Karpas-422 (cell line): ENCODE results near the gene SPATS1. TPM values are rescaled to one million over a fixed set of nuclear protein-coding genes. Genes with fewer than 3 reads are reported as not detected.
A peak's percentile ranks its signal among the peaks of the same experiment; 100 is the strongest.

Experiments used
- DNase-seq: peaks from one replicate; pipeline ENCODE4 v3.0.0-alpha.2; 2015
- H2AFZ ChIP-seq: fragments of 200-600 bp; sonication (generic); 2 replicates; pipeline ENCODE4 v1.6.1; 2014; ENCODE audit warnings: antibody characterized with exemption, low read length, mixed read lengths
- H3K27ac ChIP-seq: fragments of 200-600 bp; sonication (generic); 2 replicates; pipeline ENCODE4 v1.5.1; 2014; ENCODE audit warnings: mild to moderate bottlenecking, low read length, moderate library complexity
- H3K27me3 ChIP-seq: fragments of 200-600 bp; sonication (generic); 2 replicates; pipeline ENCODE4 v1.6.1; 2014; ENCODE audit warnings: low read length, mixed read lengths
- H3K36me3 ChIP-seq: fragments of 200-600 bp; sonication (generic); 2 replicates; pipeline ENCODE4 v1.6.1; 2014; ENCODE audit warnings: low read length, mixed read lengths; ENCODE audit not compliant: insufficient read depth
- H3K4me1 ChIP-seq: fragments of 200-600 bp; sonication (generic); 2 replicates; pipeline ENCODE4 v1.6.1; 2014; ENCODE audit warnings: mild to moderate bottlenecking, low read length, mixed read lengths
- H3K4me2 ChIP-seq: fragments of 200-600 bp; sonication (generic); 2 replicates; pipeline ENCODE4 v1.6.1; 2014; ENCODE audit warnings: low read length, low read depth, mild to moderate bottlenecking; ENCODE audit not compliant: poor library complexity, severe bottlenecking
- H3K4me3 ChIP-seq: fragments of 200-600 bp; sonication (generic); 2 replicates; pipeline ENCODE4 v1.5.1; 2014; ENCODE audit warnings: mild to moderate bottlenecking, antibody characterized with exemption, low read length, mixed read lengths
- H3K79me2 ChIP-seq: fragments of 200-600 bp; sonication (generic); 2 replicates; pipeline ENCODE4 v1.6.1; 2014; ENCODE audit warnings: mild to moderate bottlenecking, low read length, mixed read lengths
- H3K9ac ChIP-seq: fragments of 200-600 bp; sonication (generic); 2 replicates; pipeline ENCODE4 v1.6.0; 2014; ENCODE audit warnings: low read length
- H3K9me2 ChIP-seq: fragments of 200-600 bp; sonication (generic), shearing (Covaris generic); replicated peaks from 2 replicates; pipeline ENCODE4 v1.6.0; 2014; ENCODE audit warnings: mild to moderate bottlenecking, low read length, moderate library complexity; ENCODE audit not compliant: insufficient read depth
- H3K9me3 ChIP-seq: fragments of 300-700, 200-600 bp; sonication (generic); 2 replicates; pipeline ENCODE4 v1.6.1; 2014; ENCODE audit warnings: low read length, mixed read lengths
- H4K20me1 ChIP-seq: fragments of 200-600 bp; sonication (generic); 2 replicates; pipeline ENCODE4 v1.6.1; 2014; ENCODE audit warnings: mild to moderate bottlenecking, antibody characterized with exemption, low read length, low read depth; ENCODE audit not compliant: insufficient read depth
- total RNA-seq: library from RNA; depleted of rRNA; stranded (reverse); fragments of >200 nt; shearing (Covaris generic); gene quantifications from 2 replicates; pipeline ENCODE4 v1.2.3, GENCODE V29; 2014; ENCODE audit warnings: low replicate concordance

Gene SPATS1
- total RNA-seq, 1 experiment from 2014 or later: not detected

DNA sequence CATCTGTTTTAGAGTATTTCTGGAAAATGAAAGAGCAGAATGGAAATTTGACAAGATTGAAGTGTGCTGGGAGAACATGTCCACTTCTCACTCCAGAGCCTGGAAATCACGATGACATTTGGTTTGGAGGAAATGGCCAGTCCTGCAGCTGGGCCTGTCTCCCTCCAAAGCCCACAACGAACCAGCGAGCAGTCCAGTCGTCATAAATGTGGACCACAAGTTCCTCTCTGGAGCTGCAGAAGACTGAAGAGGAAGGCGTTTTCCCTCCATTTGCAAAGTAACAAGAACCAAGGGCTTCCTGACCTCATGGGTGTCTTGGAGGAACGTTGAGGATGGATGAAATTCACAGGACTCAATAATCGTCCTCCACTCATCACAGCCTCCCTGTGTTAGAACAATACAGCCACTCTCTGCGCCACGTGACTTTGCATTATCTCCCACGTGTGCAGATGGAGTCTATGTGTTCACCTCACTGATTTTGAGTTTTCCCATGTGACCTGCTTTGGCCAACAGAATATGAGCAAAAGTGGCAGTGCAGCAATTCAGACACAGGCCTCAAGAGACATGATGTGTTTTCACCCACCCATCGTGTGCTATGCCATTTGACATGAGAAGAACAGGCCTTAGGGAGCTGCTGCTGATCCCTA is 9.1 kb upstream of the SPATS1 start:
- no peak overlapping the region for H3K4me3 ChIP-seq
- peak; percentile 65 for DNase-seq

DNA sequence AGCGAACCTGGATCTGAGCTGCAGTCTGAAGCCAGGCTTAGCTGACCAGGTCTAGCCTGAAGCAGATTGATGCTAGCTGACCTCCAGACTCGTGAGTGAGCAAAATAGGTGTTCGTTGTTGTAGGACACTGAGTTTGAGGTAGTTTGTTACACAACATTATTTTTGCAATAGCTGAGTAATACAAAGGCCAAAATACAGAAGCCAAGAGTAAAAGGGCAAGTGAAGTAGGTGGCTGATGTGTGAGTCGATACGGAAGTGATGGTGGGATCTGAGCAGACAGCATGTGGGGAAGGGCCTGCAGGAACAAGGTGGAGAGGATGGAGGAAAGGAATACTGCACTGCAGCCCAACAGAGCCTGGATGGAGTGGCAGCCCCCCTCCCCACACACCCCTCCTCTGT is 8.5 kb upstream of the SPATS1 start:
- Histone ChIP-seq H3K4me1 (peaks cover 3% of the 10 kb centered on the region; the same call in 1 of the 2 replicates), H3K9me3 (no peaks in the 10 kb centered on the region), H3K36me3 (no peaks in the 10 kb centered on the region), H3K9me2 (no peaks in the 10 kb centered on the region), H3K27me3 (no peaks in the 10 kb centered on the region), H3K79me2 (no peaks in the 10 kb centered on the region), H3K9ac (no peak overlapping the region), H3K4me3 (no peak overlapping the region), H3K27ac (no peak overlapping the region), H2AFZ (no peak overlapping the region), H3K4me2 (no peak overlapping the region), H4K20me1 (no peaks in the 10 kb centered on the region)
- DNase-seq: no peak

More for the DNA sequence above, 9.1 kb upstream of the SPATS1 start:
- Histone ChIP-seq H3K4me2 (no peak overlapping the region), H3K9me3 (no peaks in the 10 kb centered on the region), H3K27me3 (no peaks in the 10 kb centered on the region), H3K36me3 (no peaks in the 10 kb centered on the region), H3K9ac (no peak overlapping the region), H3K27ac (no peak overlapping the region), H3K9me2 (no peaks in the 10 kb centered on the region), H3K4me1 (peaks cover 3% of the 10 kb centered on the region; the same call in 1 of the 2 replicates), H3K79me2 (no peaks in the 10 kb centered on the region), H4K20me1 (no peaks in the 10 kb centered on the region), H2AFZ (0 out of 2 replicates have a peak overlapping the region, but pooled peaks have one; percentile 31)

DNA sequence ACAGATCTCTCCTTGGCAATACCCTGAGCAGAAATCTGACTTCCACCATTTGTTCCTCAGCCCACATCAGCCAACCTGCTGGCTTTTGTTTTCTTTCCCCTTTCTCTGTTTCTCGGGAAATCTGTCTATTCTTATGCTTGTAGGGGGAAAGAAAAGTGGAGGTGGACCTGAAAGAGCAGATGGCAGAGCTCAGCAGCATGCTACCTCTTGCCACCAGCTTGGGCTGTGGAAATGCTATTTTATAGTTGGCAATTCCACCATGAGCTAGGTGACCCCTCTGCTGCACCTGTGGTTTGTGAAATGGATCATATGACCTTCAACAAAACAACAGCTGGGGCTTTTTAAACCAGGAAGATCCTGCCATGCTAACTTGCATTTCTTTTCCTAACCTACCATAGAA is 6.8 kb upstream of the SPATS1 start:
- Histone ChIP-seq H3K36me3 (no peaks in the 10 kb centered on the region), H3K27me3 (no peaks in the 10 kb centered on the region), H3K9me3 (no peaks in the 10 kb centered on the region), H3K9me2 (no peaks in the 10 kb centered on the region), H3K4me3 (no peak overlapping the region), H3K27ac (no peak overlapping the region), H4K20me1 (no peaks in the 10 kb centered on the region), H3K79me2 (no peaks in the 10 kb centered on the region), H3K4me1 (peaks cover 10% of the 10 kb centered on the region), H3K9ac (no peak overlapping the region), H3K4me2 (no peak overlapping the region), H2AFZ (no peak overlapping the region)
- no peak for DNase-seq

DNA sequence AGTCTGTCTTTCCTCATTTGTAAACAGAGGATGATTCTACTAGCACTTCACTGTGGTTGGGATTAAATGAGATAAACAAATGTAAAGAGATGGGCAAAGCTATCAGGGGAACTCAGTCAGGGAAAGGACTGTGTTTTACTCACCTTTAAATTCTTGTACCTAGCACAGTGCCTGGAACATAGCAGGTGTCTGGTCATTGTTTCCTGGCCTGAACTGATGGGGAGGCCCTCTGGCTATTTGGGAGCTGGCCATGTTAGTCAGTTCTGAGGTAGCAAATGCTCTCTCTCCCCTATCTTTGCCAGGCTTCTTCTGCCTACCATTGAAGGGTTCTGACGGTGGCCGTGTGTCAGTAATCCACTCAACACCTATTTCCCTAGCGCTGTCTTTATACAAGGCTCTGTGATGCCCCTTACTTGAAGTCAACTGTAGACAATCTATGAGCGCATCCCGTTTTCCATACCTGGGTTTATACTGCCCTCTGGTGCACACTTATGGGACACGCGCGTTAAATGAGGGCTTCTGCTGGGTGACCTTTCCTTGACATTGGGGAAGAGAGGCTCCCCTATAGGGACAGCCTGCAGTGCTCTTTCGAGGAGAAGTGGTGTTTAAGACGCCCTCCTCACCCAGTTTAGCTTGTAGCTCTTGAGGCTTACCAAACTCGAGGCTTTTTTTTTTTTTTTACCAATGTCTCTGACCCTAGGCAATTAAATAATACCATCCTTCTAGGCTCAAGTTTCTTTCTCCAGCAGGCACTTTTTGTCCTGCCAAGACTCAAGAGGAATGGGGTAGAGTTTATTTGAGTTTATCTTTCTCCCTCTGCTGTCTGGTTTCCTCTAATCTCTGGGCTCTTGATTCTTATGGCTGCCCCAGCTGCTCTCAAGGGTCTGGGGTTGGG is 4.0 kb upstream of the SPATS1 start:
- no peaks in the 10 kb centered on the region for H4K20me1 ChIP-seq
- no peak overlapping the region for H2AFZ ChIP-seq
- H3K4me3 ChIP-seq: no peak overlapping the region
- H3K9ac ChIP-seq: no peak overlapping the region
- peak; percentile 93 for DNase-seq
- H3K36me3 ChIP-seq: no peaks in the 10 kb centered on the region
- H3K27ac ChIP-seq: no peak overlapping the region
- peaks cover 22% of the 10 kb centered on the region for H3K4me1 ChIP-seq
- no peaks in the 10 kb centered on the region for H3K79me2 ChIP-seq
- H3K4me2 ChIP-seq: no peak overlapping the region
- H3K27me3 ChIP-seq: no peaks in the 10 kb centered on the region
- no peaks in the 10 kb centered on the region for H3K9me2 ChIP-seq
- no peaks in the 10 kb centered on the region for H3K9me3 ChIP-seq

DNA sequence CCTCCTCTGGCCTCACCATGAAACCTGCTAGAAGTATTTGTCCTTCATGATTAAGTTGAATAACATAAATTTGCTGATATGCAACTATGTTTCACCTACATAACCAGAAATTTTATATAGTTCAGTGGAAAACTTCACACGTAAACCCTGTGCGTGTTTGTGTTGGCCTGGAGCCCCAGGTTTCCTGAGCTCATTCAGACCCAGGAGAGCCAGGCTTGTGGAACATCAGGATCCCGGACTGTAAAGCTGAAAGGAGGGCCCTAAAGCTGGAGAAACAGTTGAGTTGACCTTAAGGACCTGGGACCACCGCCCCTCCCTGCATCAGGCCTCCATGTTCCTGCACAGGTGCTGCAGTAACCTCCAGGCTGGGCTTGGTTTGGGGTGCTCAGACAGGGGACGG is 3.1 kb upstream of the SPATS1 start:
- H3K4me2 ChIP-seq: no peak overlapping the region
- H2AFZ ChIP-seq: no peak overlapping the region
- H4K20me1 ChIP-seq: no peaks in the 10 kb centered on the region
- no peak overlapping the region for H3K27ac ChIP-seq
- no peak for DNase-seq
- H3K4me3 ChIP-seq: no peak overlapping the region
- no peaks in the 10 kb centered on the region for H3K9me2 ChIP-seq
- no peak overlapping the region for H3K9ac ChIP-seq
- no peaks in the 10 kb centered on the region for H3K9me3 ChIP-seq
- no peaks in the 10 kb centered on the region for H3K27me3 ChIP-seq
- no peaks in the 10 kb centered on the region for H3K79me2 ChIP-seq
- no peaks in the 10 kb centered on the region for H3K36me3 ChIP-seq
- H3K4me1 ChIP-seq: peaks cover 26% of the 10 kb centered on the region

DNA sequence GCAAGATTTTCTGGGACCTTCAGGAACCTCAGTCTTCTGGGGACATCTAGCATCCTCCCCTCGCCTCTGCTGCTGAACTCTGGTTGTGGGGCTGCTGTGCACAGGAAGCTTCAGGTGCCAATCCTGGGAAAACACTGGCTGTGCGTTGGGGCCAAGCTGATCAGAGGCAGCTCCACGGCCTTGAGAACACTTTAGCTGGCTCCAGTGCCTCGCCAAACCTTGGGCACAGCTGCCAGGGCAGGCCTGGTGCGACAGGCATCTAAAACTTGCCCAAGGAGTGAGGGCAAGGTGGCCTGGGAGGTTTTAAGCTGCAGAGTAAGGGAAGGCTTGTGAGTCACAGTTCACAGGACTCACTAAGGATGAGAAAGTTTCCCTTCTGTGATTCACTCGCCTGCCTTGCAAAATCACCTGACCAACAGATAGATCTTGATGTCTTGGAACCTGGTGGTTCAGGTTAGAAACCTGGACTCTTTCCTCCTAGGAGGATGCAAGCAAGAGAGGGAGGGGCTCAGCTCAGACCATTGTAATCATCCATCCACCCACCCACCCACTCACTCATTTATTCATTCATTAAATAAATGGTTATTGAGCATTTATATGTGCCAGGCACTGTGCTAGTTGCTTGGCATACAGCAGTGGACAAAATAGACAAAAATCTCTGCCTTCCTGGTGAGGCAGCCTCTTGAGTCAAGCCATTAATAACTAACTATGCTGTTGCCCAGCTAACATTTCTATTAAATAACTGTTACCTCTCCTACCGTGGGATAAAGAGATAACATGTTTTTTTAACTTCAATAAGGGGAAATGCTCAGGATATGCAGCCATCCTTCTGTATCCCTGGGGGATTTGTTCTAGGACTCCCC is 2.5 kb upstream of the SPATS1 start:
- H3K79me2 ChIP-seq: no peaks in the 10 kb centered on the region
- H3K4me3 ChIP-seq: no peak overlapping the region
- DNase-seq: no peak
- H3K9ac ChIP-seq: no peak overlapping the region
- H4K20me1 ChIP-seq: no peaks in the 10 kb centered on the region
- H2AFZ ChIP-seq: no peak overlapping the region
- no peaks in the 10 kb centered on the region for H3K9me2 ChIP-seq
- H3K4me1 ChIP-seq: peaks cover 26% of the 10 kb centered on the region
- H3K36me3 ChIP-seq: no peaks in the 10 kb centered on the region
- no peak overlapping the region for H3K27ac ChIP-seq
- H3K4me2 ChIP-seq: peak overlapping the region; percentile 1
- no peaks in the 10 kb centered on the region for H3K27me3 ChIP-seq
- H3K9me3 ChIP-seq: no peaks in the 10 kb centered on the region

DNA sequence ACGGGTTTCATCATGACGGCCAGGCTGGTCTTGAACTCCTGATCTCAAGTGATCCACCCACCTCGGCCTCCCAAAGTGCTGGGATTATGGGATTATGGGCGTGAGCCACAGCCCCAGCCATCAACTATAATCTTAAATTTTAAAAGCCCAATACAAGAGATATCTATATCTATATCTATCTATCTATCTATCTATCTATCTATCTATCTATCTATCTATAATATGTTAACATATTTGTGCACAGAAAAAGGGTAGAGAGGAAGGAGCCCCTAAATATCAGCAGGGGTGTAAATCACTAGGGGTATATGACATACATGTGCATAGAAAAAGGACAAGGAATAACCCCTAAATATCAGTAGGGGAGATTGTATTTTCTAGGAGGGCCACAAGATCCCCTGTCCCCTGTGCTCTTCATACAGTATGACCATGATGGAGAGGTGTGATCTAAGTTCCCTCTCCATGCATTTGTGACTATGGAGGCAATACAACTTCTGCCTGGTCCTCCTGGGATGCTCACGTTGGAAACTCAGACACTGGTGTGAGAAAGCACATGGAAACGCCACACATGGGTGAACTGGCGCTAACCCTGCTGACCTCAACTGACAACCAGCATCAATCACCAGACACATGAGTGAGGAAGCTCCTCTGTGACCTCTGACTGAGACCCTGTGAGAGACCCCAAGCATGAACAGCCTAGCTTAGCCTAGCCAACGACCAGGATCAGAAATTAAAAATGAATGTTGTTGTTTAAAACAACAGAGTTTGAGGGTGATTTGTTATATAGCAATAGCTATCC is 1.2 kb upstream of the SPATS1 start:
- Histone ChIP-seq H3K27ac (no peak overlapping the region), H3K4me1 (peaks cover 26% of the 10 kb centered on the region), H2AFZ (no peak overlapping the region), H3K9ac (no peak overlapping the region), H4K20me1 (no peaks in the 10 kb centered on the region), H3K4me2 (no peak overlapping the region), H3K4me3 (no peak overlapping the region), H3K9me3 (no peaks in the 10 kb centered on the region), H3K79me2 (no peaks in the 10 kb centered on the region), H3K27me3 (no peaks in the 10 kb centered on the region), H3K9me2 (no peaks in the 10 kb centered on the region), H3K36me3 (no peaks in the 10 kb centered on the region)
- no peak for DNase-seq
